SJSA1 (cell line): ENCODE data around the gene SLC25A26. TPM values are rescaled to one million over a fixed set of nuclear protein-coding genes. Genes with fewer than 3 reads are reported as not detected.
"Not testable (repeated sequence)": the region's sequence is repeated elsewhere in the genome, so short reads cannot be mapped to it uniquely, and the experiment has no call there.

Experiments
- DNase-seq, 2 experiments: peaks; one replicate each; pipeline ENCODE4 v3.0.0-alpha.2; 2015 to 2020; ENCODE audit warnings: low spot score in 2 of 2, low read depth in 1 of 2
- H3K27ac ChIP-seq: fragments of 250-450 bp; sonication (Bioruptor Pico); 2 replicates; pipeline ENCODE4 v1.5.1; 2020; ENCODE audit warnings: mild to moderate bottlenecking, moderate library complexity
- H3K27me3 ChIP-seq: fragments of 250-450 bp; sonication (Bioruptor Pico); replicated peaks from 2 replicates; pipeline ENCODE4 v1.5.1; 2020; ENCODE audit warnings: mild to moderate bottlenecking, moderate library complexity
- H3K36me3 ChIP-seq: fragments of 250-450 bp; sonication (Bioruptor Pico); 2 replicates; pipeline ENCODE4 v1.5.1; 2020; ENCODE audit warnings: mild to moderate bottlenecking
- H3K4me1 ChIP-seq: fragments of 250-450 bp; sonication (Bioruptor Pico); replicated peaks from 2 replicates; pipeline ENCODE4 v1.6.1; 2021; ENCODE audit warnings: mild to moderate bottlenecking
- H3K4me3 ChIP-seq: fragments of 250-450 bp; sonication (Bioruptor Pico); 2 replicates; pipeline ENCODE4 v1.5.1; 2020; ENCODE audit warnings: mild to moderate bottlenecking
- H3K9me3 ChIP-seq: fragments of 250-450 bp; sonication (Bioruptor Pico); replicated peaks from 2 replicates; pipeline ENCODE4 v1.5.1; 2020; ENCODE audit warnings: mild to moderate bottlenecking
- total RNA-seq: library from RNA; depleted of rRNA; stranded (reverse); fragments of >200 nt; shearing (Covaris generic); gene quantifications from 2 replicates; pipeline ENCODE4 v1.2.3, GENCODE V29; 2014

The SLC25A26 gene
- total RNA-seq, 1 experiment from 2014 or later, result 16.0 TPM

GRCh38 chr3:66416556-66417304, 195.9 kb downstream of the SLC25A26 start:
- H3K4me3 ChIP-seq, result no peak overlapping the region
- no peak for DNase-seq
- 0 out of 2 replicates have a peak, but pooled peaks cover 2% of the 10 kb centered on the region for H3K9me3 ChIP-seq
- peaks cover 37% of the 10 kb centered on the region for H3K4me1 ChIP-seq
- H3K27ac ChIP-seq, result no peak overlapping the region
- H3K36me3 ChIP-seq, result peaks cover 13% of the 10 kb centered on the region; the same call in 1 of the 2 replicates
- no peaks in the 10 kb centered on the region for H3K27me3 ChIP-seq

GRCh38 chr3:66418475-66418931, 197.7 kb downstream of the SLC25A26 start:
- H3K4me1 ChIP-seq, result peaks cover 24% of the 10 kb centered on the region
- H3K27me3 ChIP-seq, result no peaks in the 10 kb centered on the region
- H3K9me3 ChIP-seq, result 0 out of 2 replicates have a peak, but pooled peaks cover 2% of the 10 kb centered on the region
- peaks cover 6% of the 10 kb centered on the region; the same call in 1 of the 2 replicates for H3K36me3 ChIP-seq
- DNase-seq, result peak; percentile 70 to 78
- peak overlapping the region; percentile 28 for H3K27ac ChIP-seq
- no peak overlapping the region for H3K4me3 ChIP-seq

- H3K4me3 ChIP-seq, result no peak overlapping the region
- peak overlapping the region; percentile 28 for H3K27ac ChIP-seq
- H3K4me1 ChIP-seq, result peaks cover 24% of the 10 kb centered on the region
These were observed 198.2 kb downstream of the SLC25A26 start for GRCh38 chr3:66419036-66419435.

GRCh38 chr3:66421144-66421543, 200.3 kb downstream of the SLC25A26 start:
- not testable (repeated sequence) for H3K36me3 ChIP-seq, H3K27ac ChIP-seq, H3K4me3 ChIP-seq, H3K27me3 ChIP-seq, DNase-seq, H3K9me3 ChIP-seq
- H3K4me1 ChIP-seq, result peaks cover 24% of the 10 kb centered on the region

More at GRCh38 chr3:66419036-66419435, 198.2 kb downstream of the SLC25A26 start:
- no peak for DNase-seq
- H3K9me3 ChIP-seq, result 0 out of 2 replicates have a peak, but pooled peaks cover 2% of the 10 kb centered on the region
- H3K36me3 ChIP-seq, result peaks cover 6% of the 10 kb centered on the region; the same call in 1 of the 2 replicates
- H3K27me3 ChIP-seq, result no peaks in the 10 kb centered on the region

- not testable (repeated sequence) for H3K4me3 ChIP-seq, H3K36me3 ChIP-seq, DNase-seq, H3K27me3 ChIP-seq, H3K27ac ChIP-seq, H3K9me3 ChIP-seq
- H3K4me1 ChIP-seq, result peaks cover 24% of the 10 kb centered on the region
These were observed 201.1 kb downstream of the SLC25A26 start for GRCh38 chr3:66421893-66422292.

- H3K36me3 ChIP-seq, result no peaks in the 10 kb centered on the region
- H3K4me1 ChIP-seq, result peaks cover 19% of the 10 kb centered on the region
- no peak for DNase-seq
- H3K9me3 ChIP-seq, result 0 out of 2 replicates have a peak, but pooled peaks cover 2% of the 10 kb centered on the region
- H3K4me3 ChIP-seq, result no peak overlapping the region
- H3K27ac ChIP-seq, result no peak overlapping the region
- no peaks in the 10 kb centered on the region for H3K27me3 ChIP-seq
These were observed 203.0 kb downstream of the SLC25A26 start for GRCh38 chr3:66423791-66424190.

- 0 out of 2 replicates have a peak, but pooled peaks cover 2% of the 10 kb centered on the region for H3K9me3 ChIP-seq
- no peak overlapping the region for H3K27ac ChIP-seq
- no peak for DNase-seq
- no peaks in the 10 kb centered on the region for H3K27me3 ChIP-seq
- no peaks in the 10 kb centered on the region for H3K36me3 ChIP-seq
- peaks cover 21% of the 10 kb centered on the region for H3K4me1 ChIP-seq
- no peak overlapping the region for H3K4me3 ChIP-seq
These were observed 204.2 kb downstream of the SLC25A26 start for GRCh38 chr3:66425032-66425431.

GRCh38 chr3:66425576-66426114, 204.8 kb downstream of the SLC25A26 start:
- Histone ChIP-seq H3K27me3 (no peaks in the 10 kb centered on the region), H3K27ac (no peak overlapping the region), H3K4me1 (peaks cover 21% of the 10 kb centered on the region), H3K9me3 (0 out of 2 replicates have a peak, but pooled peaks cover 2% of the 10 kb centered on the region), H3K36me3 (no peaks in the 10 kb centered on the region), H3K4me3 (no peak overlapping the region)
- DNase-seq, result no peak

- no peak overlapping the region for H3K27ac ChIP-seq
- no peak for DNase-seq
- no peaks in the 10 kb centered on the region for H3K36me3 ChIP-seq
- H3K4me1 ChIP-seq, result peaks cover 21% of the 10 kb centered on the region
- no peaks in the 10 kb centered on the region for H3K27me3 ChIP-seq
- H3K4me3 ChIP-seq, result no peak overlapping the region
- 0 out of 2 replicates have a peak, but pooled peaks cover 2% of the 10 kb centered on the region for H3K9me3 ChIP-seq
These were observed 205.3 kb downstream of the SLC25A26 start for GRCh38 chr3:66426135-66426534.

- Histone ChIP-seq H3K9me3 (no peaks in the 10 kb centered on the region), H3K27ac (no peak overlapping the region), H3K4me3 (no peak overlapping the region), H3K27me3 (no peaks in the 10 kb centered on the region), H3K4me1 (peaks cover 21% of the 10 kb centered on the region), H3K36me3 (no peaks in the 10 kb centered on the region)
- DNase-seq, result no peak
These were observed 206.6 kb downstream of the SLC25A26 start for GRCh38 chr3:66427352-66427751.

GRCh38 chr3:66427951-66428474, 207.2 kb downstream of the SLC25A26 start:
- H3K9me3 ChIP-seq, result no peaks in the 10 kb centered on the region
- H3K4me1 ChIP-seq, result peaks cover 21% of the 10 kb centered on the region
- H3K27ac ChIP-seq, result peak overlapping the region; percentile 30; the same call in 1 of the 2 replicates
- H3K27me3 ChIP-seq, result no peaks in the 10 kb centered on the region
- H3K36me3 ChIP-seq, result no peaks in the 10 kb centered on the region
- no peak for DNase-seq
- H3K4me3 ChIP-seq, result no peak overlapping the region
